ENCODE data around the gene DNAJC10. TPM values are rescaled to one million over a fixed set of nuclear protein-coding genes. Genes with fewer than 3 reads are reported as not detected.

Gene DNAJC10
- total RNA-seq, 1 donor from 2014 or later = 55.8 TPM

GRCh38 chr2:182726473-182726872, 10.4 kb downstream of the DNAJC10 start:
- intact Hi-C loops (cut with micrococcal nuclease) = no loop called here
- Histone ChIP-seq H3K27ac (replicated peaks) (no peak overlapping the region), H3K4me3 (no peak overlapping the region), H3K36me3 (peaks cover 76% of the 10 kb centered on the region), H3K27me3 (ENCODE audit: low read depth) (no peaks in the 10 kb centered on the region), H3K4me1 (no peaks in the 10 kb centered on the region), H3K9me3 (replicated peaks) (no peaks in the 10 kb centered on the region)
- TF ChIP-seq CTCF (IDR thresholded peaks at IDR 0.05; ENCODE audit: borderline replicate concordance) = no peak
- DNase-seq = no peak

GRCh38 chr2:182728014-182728413, 12.0 kb downstream of the DNAJC10 start:
- intact Hi-C loops (cut with micrococcal nuclease) = no loop called here
- no peak for DNase-seq
- no peaks in the 10 kb centered on the region for H3K9me3 ChIP-seq (replicated peaks)
- no peak overlapping the region for H3K27ac ChIP-seq (replicated peaks)
- no peak for TF ChIP-seq CTCF (IDR thresholded peaks at IDR 0.05; ENCODE audit: borderline replicate concordance)
- H3K27me3 ChIP-seq (ENCODE audit: low read depth) = no peaks in the 10 kb centered on the region
- H3K36me3 ChIP-seq = peaks cover 69% of the 10 kb centered on the region
- no peaks in the 10 kb centered on the region for H3K4me1 ChIP-seq
- H3K4me3 ChIP-seq = no peak overlapping the region

GRCh38 chr2:182729710-182730339, 13.8 kb downstream of the DNAJC10 start:
- peaks cover 57% of the 10 kb centered on the region for H3K36me3 ChIP-seq
- no peak for DNase-seq
- no peak overlapping the region for H3K27ac ChIP-seq (replicated peaks)
- no peaks in the 10 kb centered on the region for H3K27me3 ChIP-seq (ENCODE audit: low read depth)
- no peaks in the 10 kb centered on the region for H3K9me3 ChIP-seq (replicated peaks)
- intact Hi-C loops (cut with micrococcal nuclease) = no loop called here
- H3K4me1 ChIP-seq = no peaks in the 10 kb centered on the region
- H3K4me3 ChIP-seq = no peak overlapping the region
- no peak for TF ChIP-seq CTCF (IDR thresholded peaks at IDR 0.05; ENCODE audit: borderline replicate concordance)

- H3K4me3 ChIP-seq = no peak overlapping the region
- no peaks in the 10 kb centered on the region for H3K27me3 ChIP-seq (ENCODE audit: low read depth)
- H3K36me3 ChIP-seq = peaks cover 50% of the 10 kb centered on the region
- TF ChIP-seq CTCF (IDR thresholded peaks at IDR 0.05; ENCODE audit: borderline replicate concordance) = no peak
- DNase-seq = no peak
- H3K27ac ChIP-seq (replicated peaks) = no peak overlapping the region
- no peaks in the 10 kb centered on the region for H3K4me1 ChIP-seq
- H3K9me3 ChIP-seq (replicated peaks) = no peaks in the 10 kb centered on the region
- intact Hi-C loops (cut with micrococcal nuclease) = no loop called here
Measured at GRCh38 chr2:182730486-182730885, 14.4 kb downstream of the DNAJC10 start.

- Histone ChIP-seq H3K4me1 (no peaks in the 10 kb centered on the region), H3K9me3 (replicated peaks) (no peaks in the 10 kb centered on the region), H3K4me3 (no peak overlapping the region), H3K36me3 (peaks cover 55% of the 10 kb centered on the region), H3K27ac (replicated peaks) (no peak overlapping the region), H3K27me3 (ENCODE audit: low read depth) (no peaks in the 10 kb centered on the region)
- no peak for DNase-seq
- intact Hi-C loops (cut with micrococcal nuclease) = no loop called here
- TF ChIP-seq CTCF (IDR thresholded peaks at IDR 0.05; ENCODE audit: borderline replicate concordance) = no peak
Measured at GRCh38 chr2:182732736-182733135, 16.7 kb downstream of the DNAJC10 start.

Measured in left ventricle myocardium inferior (tissue), 1 donor.